Cerebellar cortex (tissue), 1 donor: ENCODE data around the gene TBX19.

ENCODE experiments used
- DNase-seq: peaks from one replicate; pipeline ENCODE4 v3.0.0-alpha.2; 2015; ENCODE audit warnings: low spot score

The TBX19 gene

GRCh38 chr1:168281603-168282325 lies 1.1 kb downstream of the TBX19 start:
- no peak for DNase-seq

GRCh38 chr1:168285521-168285790 lies 4.8 kb downstream of the TBX19 start:
- no peak for DNase-seq

GRCh38 chr1:168285971-168286927 lies 5.6 kb downstream of the TBX19 start:
- DNase-seq, result no peak

GRCh38 chr1:168287237-168287664 lies 6.6 kb downstream of the TBX19 start:
- DNase-seq, result no peak

GRCh38 chr1:168288311-168289052 lies 7.8 kb downstream of the TBX19 start:
- DNase-seq, result no peak

GRCh38 chr1:168291222-168291837 lies 10.7 kb downstream of the TBX19 start:
- no peak for DNase-seq

- no peak for DNase-seq
Measured at GRCh38 chr1:168293356-168293755, 12.7 kb downstream of the TBX19 start.

GRCh38 chr1:168295411-168296114 lies 14.9 kb downstream of the TBX19 start:
- no peak for DNase-seq

GRCh38 chr1:168297019-168297730 lies 16.5 kb downstream of the TBX19 start:
- DNase-seq, result no peak

GRCh38 chr1:168298446-168298845 lies 17.8 kb downstream of the TBX19 start:
- no peak for DNase-seq

GRCh38 chr1:168300626-168301025 lies 19.9 kb downstream of the TBX19 start:
- DNase-seq, result no peak

GRCh38 chr1:168301664-168302320 lies 21.1 kb downstream of the TBX19 start:
- DNase-seq, result no peak

GRCh38 chr1:168303716-168304540 lies 23.3 kb downstream of the TBX19 start:
- DNase-seq, result no peak

- DNase-seq, result no peak
Measured at GRCh38 chr1:168304865-168305264, 24.2 kb downstream of the TBX19 start.

- DNase-seq, result no peak
Measured at GRCh38 chr1:168312718-168313604, 32.3 kb downstream of the TBX19 start.

- no peak for DNase-seq
Measured at GRCh38 chr1:168316142-168316541, 35.5 kb downstream of the TBX19 start.

- DNase-seq, result no peak
Measured at GRCh38 chr1:168317309-168317708, 36.6 kb downstream of the TBX19 start.

GRCh38 chr1:168319691-168320090 lies 39.0 kb downstream of the TBX19 start:
- no peak for DNase-seq
